Loucy (cell line): Measurements from ENCODE around the gene CNTNAP2.

ENCODE experiments used
- H2AFZ ChIP-seq: fragments of 200-600 bp; sonication (generic); 2 replicates; pipeline ENCODE4 v1.6.0; 2016; ENCODE audit warnings: antibody characterized with exemption, mild to moderate bottlenecking, low read length, moderate library complexity
- H3F3A ChIP-seq: fragments of 200-600 bp; 2 replicates; pipeline ENCODE4 v1.6.0; 2016; ENCODE audit warnings: antibody characterized with exemption, low read depth, mild to moderate bottlenecking
- H3K27me3 ChIP-seq: fragments of 200-600 bp; sonication (generic); 2 replicates; pipeline ENCODE4 v1.6.1; 2014; ENCODE audit warnings: low read length, mild to moderate bottlenecking; ENCODE audit not compliant: insufficient read depth, poor library complexity, severe bottlenecking
- H3K36me3 ChIP-seq: fragments of 200-600 bp; sonication (generic); 2 replicates; pipeline ENCODE4 v1.6.1; 2016; ENCODE audit warnings: low read length; ENCODE audit not compliant: insufficient read depth
- H3K4me1 ChIP-seq: fragments of 200-600 bp; sonication (generic); 2 replicates; pipeline ENCODE4 v1.5.1; 2014; ENCODE audit warnings: low read length, mild to moderate bottlenecking; ENCODE audit not compliant: insufficient read depth, poor library complexity, severe bottlenecking
- H3K4me2 ChIP-seq: fragments of 200-600 bp; sonication (generic); 2 replicates; pipeline ENCODE4 v1.6.0; 2014; ENCODE audit warnings: antibody characterized with exemption, low read length, low read depth, mild to moderate bottlenecking; ENCODE audit not compliant: poor library complexity, severe bottlenecking
- H3K4me3 ChIP-seq: fragments of 200-600 bp; sonication (generic); 2 replicates; pipeline ENCODE4 v1.5.1; 2014; ENCODE audit warnings: low read length, mild to moderate bottlenecking, mixed read lengths; ENCODE audit not compliant: poor library complexity, severe bottlenecking
- H3K79me2 ChIP-seq: fragments of 200-600 bp; sonication (generic); 2 replicates; pipeline ENCODE4 v1.6.1; 2014; ENCODE audit warnings: low read length; ENCODE audit not compliant: insufficient read depth
- H3K9ac ChIP-seq: fragments of 200-600 bp; sonication (generic); 2 replicates; pipeline ENCODE4 v1.6.0; 2014; ENCODE audit warnings: mild to moderate bottlenecking, low read depth, low read length, moderate library complexity; ENCODE audit not compliant: poor library complexity, severe bottlenecking
- H3K9me2 ChIP-seq: fragments of 200-600 bp; sonication (generic); replicated peaks from 2 replicates; pipeline ENCODE4 v1.6.1; 2016; ENCODE audit warnings: low read depth, low read length, mixed read lengths
- H3K9me3 ChIP-seq: fragments of 200-600 bp; sonication (generic); 2 replicates; pipeline ENCODE4 v1.6.1; 2014; ENCODE audit warnings: mild to moderate bottlenecking, antibody characterized with exemption, low read length, low read depth; ENCODE audit not compliant: insufficient read depth
- H4K20me1 ChIP-seq: fragments of 200-600 bp; sonication (generic); 2 replicates; pipeline ENCODE4 v1.6.0; 2014; ENCODE audit warnings: antibody characterized with exemption, low read length, mild to moderate bottlenecking; ENCODE audit not compliant: insufficient read depth, poor library complexity, severe bottlenecking
- EZH2phosphoT487 ChIP-seq: fragments of 200-600 bp; IDR thresholded peaks from 2 replicates; pipeline ENCODE4 v1.6.1; 2018; ENCODE audit warnings: antibody characterized with exemption, mild to moderate bottlenecking, moderate library complexity, borderline replicate concordance
- TF ChIP-seq, protein P1 (sequence below): fragments of 200-600 bp; sonication (generic); conservative IDR thresholded peaks from 2 replicates; pipeline ENCODE4 v1.5.1; 2014; ENCODE audit warnings: mild to moderate bottlenecking, antibody characterized with exemption, low read length

The CNTNAP2 gene

DNA sequence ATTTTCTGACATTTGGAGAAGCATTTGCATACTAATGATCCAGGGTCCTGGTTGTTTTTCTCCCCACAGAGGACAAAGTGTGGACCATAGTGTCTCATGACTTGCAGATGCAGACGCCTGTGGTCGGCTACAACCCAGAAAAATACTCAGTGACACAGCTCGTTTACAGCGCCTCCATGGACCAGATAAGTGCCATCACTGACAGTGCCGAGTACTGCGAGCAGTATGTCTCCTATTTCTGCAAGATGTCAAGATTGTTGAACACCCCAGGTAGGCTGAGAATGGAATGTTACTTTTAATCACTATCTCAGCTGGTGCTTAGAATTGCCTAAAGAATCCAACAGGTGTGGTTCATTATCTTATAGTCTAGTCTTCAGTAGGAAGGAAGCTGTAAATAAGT lies 1522.4 kb downstream of the CNTNAP2 start:
- no peaks in the 10 kb centered on the region for H3K9me3 ChIP-seq
- no peak overlapping the region for H3K4me3 ChIP-seq
- no peak overlapping the region for H3K9ac ChIP-seq
- no peak overlapping the region for H3K4me2 ChIP-seq
- TF ChIP-seq, protein P1, sequence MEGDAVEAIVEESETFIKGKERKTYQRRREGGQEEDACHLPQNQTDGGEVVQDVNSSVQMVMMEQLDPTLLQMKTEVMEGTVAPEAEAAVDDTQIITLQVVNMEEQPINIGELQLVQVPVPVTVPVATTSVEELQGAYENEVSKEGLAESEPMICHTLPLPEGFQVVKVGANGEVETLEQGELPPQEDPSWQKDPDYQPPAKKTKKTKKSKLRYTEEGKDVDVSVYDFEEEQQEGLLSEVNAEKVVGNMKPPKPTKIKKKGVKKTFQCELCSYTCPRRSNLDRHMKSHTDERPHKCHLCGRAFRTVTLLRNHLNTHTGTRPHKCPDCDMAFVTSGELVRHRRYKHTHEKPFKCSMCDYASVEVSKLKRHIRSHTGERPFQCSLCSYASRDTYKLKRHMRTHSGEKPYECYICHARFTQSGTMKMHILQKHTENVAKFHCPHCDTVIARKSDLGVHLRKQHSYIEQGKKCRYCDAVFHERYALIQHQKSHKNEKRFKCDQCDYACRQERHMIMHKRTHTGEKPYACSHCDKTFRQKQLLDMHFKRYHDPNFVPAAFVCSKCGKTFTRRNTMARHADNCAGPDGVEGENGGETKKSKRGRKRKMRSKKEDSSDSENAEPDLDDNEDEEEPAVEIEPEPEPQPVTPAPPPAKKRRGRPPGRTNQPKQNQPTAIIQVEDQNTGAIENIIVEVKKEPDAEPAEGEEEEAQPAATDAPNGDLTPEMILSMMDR = no peak
- TF ChIP-seq EZH2phosphoT487 = no peak
- no peaks in the 10 kb centered on the region for H3K36me3 ChIP-seq
- H3K9me2 ChIP-seq = no peaks in the 10 kb centered on the region
- H4K20me1 ChIP-seq = no peaks in the 10 kb centered on the region
- no peak overlapping the region for H2AFZ ChIP-seq
- no peaks in the 10 kb centered on the region for H3K4me1 ChIP-seq
- H3K79me2 ChIP-seq = no peaks in the 10 kb centered on the region
- H3K27me3 ChIP-seq = no peaks in the 10 kb centered on the region
- no peaks in the 10 kb centered on the region for H3F3A ChIP-seq

DNA sequence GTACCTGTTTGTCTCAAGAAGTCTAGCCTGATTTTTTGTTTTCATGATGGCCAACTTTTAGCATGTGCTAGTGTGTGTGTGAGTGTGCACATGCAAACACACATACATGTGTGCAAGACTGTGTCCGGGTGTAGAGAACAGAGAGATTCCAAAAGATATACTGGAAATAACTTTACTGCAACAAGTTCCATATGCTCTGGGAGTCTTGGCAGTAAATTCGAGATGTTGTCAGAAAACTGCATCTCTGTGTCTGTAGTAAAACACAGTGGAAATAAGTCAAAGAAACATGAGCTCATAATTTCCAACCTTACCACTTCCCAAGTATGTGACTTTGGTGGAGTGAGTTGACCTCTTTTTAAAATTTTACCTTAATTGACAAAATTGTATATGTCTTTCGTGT lies 1523.2 kb downstream of the CNTNAP2 start:
- TF ChIP-seq EZH2phosphoT487 = no peak
- TF ChIP-seq, protein P1 = no peak
- Histone ChIP-seq H3K79me2 (no peaks in the 10 kb centered on the region), H3K36me3 (no peaks in the 10 kb centered on the region), H3F3A (no peaks in the 10 kb centered on the region), H3K9ac (no peak overlapping the region), H3K27me3 (no peaks in the 10 kb centered on the region), H3K4me3 (no peak overlapping the region), H2AFZ (no peak overlapping the region), H4K20me1 (no peaks in the 10 kb centered on the region), H3K9me3 (no peaks in the 10 kb centered on the region), H3K4me2 (no peak overlapping the region), H3K9me2 (no peaks in the 10 kb centered on the region), H3K4me1 (no peaks in the 10 kb centered on the region)

DNA sequence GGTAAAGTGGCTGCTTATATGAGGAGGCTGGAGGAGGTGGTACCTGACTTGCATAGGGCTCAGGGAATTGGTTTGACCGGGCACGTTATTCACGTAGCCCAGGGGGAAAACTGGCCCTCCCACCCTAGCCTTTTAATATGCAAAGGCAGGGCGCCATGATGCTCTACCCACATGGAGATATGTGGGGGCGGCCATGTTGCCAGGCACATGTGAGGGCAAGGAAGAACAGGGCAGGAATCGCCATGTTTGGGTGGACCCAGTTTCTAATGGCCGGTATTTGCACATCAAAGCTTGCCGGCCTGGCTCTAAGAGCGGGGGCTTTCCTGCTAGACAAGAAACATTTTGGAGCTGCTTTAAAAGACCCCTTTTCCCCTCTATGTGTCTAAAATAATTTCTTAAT lies 1524.2 kb downstream of the CNTNAP2 start:
- H3K4me3 ChIP-seq = no peak overlapping the region
- no peak for TF ChIP-seq EZH2phosphoT487
- TF ChIP-seq, protein P1 = no peak
- no peak overlapping the region for H3K4me2 ChIP-seq
- no peaks in the 10 kb centered on the region for H4K20me1 ChIP-seq
- no peak overlapping the region for H2AFZ ChIP-seq
- no peaks in the 10 kb centered on the region for H3K9me3 ChIP-seq
- H3K36me3 ChIP-seq = no peaks in the 10 kb centered on the region
- H3K9me2 ChIP-seq = no peaks in the 10 kb centered on the region
- H3K79me2 ChIP-seq = no peaks in the 10 kb centered on the region
- no peaks in the 10 kb centered on the region for H3F3A ChIP-seq
- no peaks in the 10 kb centered on the region for H3K27me3 ChIP-seq
- H3K9ac ChIP-seq = no peak overlapping the region
- no peaks in the 10 kb centered on the region for H3K4me1 ChIP-seq
